ENCODE measurements around the gene SRR.
A peak's percentile ranks its signal among the peaks of the same experiment; 100 is the strongest.
"Not testable (repeated sequence)": the region's sequence is repeated elsewhere in the genome, so short reads cannot be mapped to it uniquely, and the experiment has no call there.

The SRR gene

DNA sequence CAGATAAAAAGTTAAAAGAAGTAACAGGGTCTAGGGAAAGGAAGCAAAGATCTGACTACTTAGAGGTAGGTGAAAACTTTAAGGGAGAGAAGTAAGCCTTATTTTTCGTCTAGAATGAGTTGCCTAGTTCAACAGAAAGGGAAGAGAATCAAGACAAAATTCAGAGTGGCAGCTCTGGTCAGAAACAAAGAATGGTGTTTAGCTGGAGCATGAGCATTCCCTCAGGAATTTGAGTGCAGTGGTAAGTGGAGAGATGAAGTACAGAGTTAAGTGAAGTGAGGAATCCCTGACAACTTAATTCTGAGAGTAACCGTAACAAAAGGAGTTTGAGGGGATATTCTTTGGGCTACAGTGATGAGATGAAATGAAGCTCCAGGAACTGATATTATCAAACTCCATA, 11.7 kb upstream of the SRR start:
- peak; percentile 33 for DNase-seq

DNA sequence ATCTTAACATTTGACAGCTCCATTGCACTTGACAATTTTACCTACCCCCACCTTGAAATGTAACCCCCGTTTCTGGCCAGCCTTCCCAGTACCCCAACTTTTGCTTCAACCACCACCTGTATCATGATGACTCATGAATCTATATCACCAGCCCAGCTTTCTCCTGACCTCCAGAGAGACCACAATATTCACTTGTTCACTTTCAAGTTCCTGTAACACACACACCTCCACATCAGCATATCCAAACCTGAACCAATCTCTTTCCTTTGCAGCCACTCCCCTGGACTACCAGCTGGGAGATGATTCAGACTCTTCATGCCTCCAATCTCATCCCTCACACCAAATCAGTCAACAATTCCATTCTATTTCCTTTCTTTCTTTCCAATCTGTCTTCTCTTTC, 8.2 kb upstream of the SRR start:
- DNase-seq, result no peak

DNA sequence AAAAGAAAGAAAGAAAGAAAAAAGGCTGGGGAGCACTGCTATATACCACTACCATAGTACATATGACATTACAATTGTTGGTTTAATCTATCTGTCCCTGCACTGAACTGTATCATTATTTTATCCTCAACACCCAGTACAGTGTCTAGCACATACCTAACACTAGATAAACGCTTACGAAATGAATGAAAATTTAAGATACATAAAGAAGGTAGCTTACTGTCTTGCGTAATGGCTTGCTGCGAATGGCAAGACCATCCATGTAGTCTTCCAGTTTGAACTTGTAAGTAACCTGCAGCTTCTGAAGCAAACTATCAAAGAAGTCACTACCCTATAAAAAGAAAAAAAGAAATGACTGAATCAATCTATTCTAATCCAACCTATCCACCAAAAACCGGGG, 6.7 kb upstream of the SRR start:
- DNase-seq, result no peak

DNA sequence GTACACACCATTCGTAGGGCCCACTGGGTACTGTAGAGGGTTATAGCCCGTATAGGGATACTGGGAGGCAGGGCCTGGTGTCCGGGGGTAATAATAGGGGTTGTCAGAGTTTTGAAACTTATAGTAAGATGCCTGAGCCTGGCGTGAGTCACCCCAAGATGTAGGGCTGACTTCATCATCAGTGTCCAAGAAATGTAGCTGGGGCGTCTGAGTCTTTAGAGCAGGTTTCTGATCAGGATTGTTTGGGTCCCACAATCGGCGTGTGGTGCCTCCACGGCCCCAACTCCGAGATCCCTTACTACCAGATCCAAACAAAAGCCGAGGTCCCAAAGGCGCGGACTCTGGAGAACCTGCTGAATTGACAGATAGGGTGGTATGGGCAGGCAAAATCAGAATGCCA, 4.6 kb upstream of the SRR start:
- no peak for DNase-seq

DNA sequence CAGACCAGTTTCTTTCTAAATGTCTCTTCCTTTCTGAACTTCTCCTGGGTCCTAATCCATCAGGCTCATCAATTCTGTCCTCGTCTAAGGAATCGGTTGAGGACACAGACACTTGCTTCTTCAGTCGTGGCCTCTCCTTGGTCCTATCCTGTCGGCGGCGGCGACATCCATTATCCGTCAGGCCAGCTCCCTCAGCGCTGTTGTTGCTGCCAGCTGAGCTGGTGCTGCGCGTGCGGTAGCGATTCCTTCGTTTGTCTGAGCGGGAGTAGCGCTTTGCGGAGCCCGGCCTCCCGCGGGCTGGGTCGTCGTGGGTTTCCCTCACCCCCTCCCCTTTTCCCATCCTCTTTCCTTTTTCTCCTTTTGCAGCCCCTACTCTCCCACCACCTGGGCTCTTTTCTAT, 4.0 kb upstream of the SRR start:
- DNase-seq, result no peak

DNA sequence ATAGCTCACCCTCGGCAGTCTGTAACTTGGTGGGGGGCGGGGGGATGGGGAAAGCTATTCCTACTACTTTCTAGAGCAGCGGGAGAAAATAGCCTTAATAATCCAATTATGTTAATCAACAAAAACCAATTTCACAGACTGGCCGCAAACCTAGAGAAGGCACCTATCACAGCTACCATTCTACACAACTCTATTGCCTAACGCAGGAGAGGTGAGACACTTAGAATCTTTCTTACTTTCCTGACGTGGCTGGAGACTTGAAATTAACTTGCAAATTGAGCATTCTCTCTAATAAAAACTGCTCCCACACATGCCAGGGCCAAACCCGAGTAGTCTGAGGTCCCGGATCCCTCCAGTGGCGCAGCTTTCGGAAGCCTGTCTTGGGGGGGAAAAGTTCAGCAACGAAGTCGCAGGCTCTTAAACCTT, 959 bp upstream of the SRR start:
- DNase-seq, result no peak

DNA sequence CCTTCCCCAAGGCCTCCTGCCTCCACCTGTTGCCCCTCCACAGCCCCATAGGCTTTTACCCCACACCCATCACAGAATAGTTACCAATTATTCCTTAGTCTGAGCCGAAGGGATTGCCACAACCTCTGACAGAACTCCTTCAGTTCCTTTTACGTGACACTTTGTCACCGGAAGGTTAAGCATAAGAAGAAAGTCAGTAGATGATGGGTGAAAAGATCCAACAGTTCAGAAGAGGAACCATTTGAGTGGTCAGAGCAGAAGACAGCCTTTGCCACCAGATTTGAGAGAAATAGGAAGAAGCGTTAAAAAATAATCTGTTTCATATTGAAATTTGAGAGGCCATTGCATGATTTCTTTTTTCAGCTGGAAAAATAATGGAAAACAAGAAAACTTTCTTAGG, 1.2 kb downstream of the SRR start:
- no peak for DNase-seq

DNA sequence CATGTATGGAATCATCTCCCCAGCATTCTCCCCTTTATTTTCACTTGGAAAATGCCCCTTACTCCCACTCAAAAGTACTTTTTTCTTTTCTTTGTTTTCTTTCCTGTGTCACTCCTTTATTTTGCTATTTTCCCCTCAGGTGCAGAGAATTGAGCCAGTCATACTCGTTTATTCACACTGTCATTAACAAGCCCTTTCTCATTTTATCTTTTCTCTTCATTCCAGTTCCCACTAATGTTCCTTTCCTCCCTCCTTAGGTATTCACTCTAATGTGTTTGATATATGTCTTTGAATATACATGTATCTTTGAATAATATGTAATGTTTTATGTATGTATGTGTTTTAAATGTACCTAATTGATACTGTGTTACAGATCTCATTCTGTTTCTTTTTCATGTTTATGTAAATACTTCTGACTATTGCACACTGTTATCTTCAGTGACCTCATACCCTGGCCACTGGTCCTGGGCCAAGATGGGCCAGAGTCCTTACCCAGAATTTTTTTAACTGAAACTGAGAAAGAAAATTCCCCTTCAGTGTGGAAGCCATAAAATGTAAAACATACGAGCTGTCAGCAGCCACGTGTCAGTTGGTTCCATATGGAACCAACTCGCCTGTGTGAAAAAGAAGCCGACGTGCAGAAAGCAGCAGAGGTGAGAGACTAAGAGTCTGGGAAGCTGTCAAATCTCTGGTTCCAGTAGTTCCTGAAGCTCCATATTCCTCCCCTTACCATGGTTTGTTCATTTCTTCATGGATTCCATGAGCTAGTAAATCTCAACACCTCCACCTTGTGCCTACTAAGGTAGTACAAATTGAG, 5.8 kb downstream of the SRR start:
- peak; percentile 5 for DNase-seq

DNA sequence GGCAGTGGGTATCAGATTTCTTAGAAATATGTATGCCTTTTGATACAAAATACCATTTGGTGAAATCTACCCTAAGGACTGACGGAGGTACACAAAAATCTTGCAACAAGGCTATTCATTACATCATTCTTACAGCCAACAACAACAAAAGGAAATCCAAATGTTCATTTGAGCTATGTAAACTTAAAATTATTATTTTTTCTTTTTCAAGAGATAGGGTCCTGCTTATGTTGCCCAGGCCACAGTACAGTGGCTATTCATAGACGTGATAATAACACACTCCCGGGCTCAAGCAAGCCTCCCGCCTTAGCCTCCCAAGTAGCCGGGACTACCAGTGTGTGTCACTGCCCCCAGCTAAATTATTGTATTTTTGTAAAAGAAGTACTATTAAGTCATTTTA, 9.0 kb downstream of the SRR start:
- DNase-seq, result no peak

DNA sequence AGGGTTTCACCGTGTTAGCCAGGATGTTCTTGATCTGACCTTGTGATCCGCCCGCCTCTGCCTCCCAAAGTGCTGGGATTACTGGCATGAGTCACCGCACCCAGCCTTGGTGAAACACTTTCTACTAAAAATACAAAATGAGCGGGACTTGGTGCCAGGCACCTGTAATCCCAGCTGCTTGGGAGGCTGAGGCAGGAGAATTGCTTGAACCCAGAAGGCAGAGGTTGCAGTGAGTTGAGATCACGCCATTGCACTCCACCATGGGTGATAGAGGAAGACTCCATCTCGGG, 13.1 kb downstream of the SRR start:
- DNase-seq, result not testable (repeated sequence)

DNA sequence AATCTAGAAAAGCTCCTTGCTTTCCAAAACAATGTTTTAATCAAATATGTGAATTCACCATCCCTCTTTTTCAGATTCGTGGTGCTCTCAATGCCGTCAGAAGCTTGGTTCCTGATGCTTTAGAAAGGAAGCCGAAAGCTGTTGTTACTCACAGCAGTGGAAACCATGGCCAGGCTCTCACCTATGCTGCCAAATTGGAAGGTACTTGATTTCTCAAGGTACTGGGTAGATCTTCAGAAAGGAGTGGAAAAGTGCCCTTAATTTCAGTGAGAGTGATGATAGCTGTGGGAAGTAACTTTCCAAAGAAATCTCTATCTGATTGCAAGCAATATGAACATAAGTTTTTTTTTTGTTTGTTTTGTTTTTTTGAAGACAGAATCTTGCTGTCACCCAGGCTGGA, 14.0 kb downstream of the SRR start:
- DNase-seq, result no peak

DNA sequence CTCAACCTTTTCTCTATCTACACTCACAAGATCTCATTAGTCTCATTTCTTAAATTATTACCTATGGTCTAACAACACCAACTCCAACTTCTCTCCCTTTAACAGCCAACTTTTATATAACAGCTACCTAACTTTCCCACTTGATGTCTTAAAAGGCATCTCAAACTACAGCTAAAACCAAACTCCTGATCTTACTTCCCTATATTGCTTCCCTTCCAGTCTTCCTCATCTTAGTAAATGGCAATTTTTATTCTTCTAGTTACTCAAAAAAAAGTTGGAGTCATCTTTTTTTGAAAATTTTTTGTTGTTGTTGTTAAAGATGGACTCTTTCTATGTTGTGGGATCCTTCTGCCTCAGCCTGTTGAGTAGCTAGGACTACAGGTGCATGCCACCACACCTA, 15.3 kb downstream of the SRR start:
- DNase-seq, result no peak

DNA sequence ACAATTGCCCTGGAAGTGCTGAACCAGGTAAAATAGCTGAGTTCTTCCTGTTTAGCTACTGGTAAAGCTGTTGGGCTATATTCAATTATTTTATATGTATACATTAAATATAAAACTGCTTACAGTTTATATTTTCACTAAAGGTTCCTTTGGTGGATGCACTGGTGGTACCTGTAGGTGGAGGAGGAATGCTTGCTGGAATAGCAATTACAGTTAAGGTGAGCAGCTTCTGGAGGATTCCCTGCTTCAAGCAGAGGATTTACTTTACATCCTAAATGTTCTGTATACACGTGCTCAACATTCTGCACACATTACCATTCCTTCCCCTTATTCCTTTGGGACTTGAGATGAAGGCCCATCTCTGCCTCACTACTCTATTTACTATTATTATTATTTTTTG, 17.6 kb downstream of the SRR start:
- DNase-seq, result no peak

DNA sequence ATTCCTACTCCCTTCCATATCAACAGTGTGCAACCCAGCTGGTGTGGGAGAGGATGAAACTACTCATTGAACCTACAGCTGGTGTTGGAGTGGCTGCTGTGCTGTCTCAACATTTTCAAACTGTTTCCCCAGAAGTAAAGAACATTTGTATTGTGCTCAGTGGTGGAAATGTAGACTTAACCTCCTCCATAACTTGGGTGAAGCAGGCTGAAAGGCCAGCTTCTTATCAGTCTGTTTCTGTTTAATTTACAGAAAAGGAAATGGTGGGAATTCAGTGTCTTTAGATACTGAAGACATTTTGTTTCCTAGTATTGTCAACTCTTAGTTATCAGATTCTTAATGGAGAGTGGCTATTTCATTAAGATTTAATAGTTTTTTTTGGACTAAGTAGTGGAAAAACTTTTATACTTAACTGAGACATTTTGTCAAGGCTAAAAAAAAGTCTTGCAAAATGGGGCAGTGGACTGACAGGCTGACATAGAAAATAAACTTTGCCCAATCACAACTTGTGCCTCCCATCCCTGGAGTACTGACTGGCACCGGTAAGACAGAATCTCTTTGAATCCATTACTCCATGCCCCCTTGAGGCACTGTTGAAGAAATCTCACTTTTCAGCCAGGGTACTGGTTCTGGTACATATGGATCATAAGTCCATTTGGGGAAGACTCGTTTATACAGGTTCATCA, 20.0 kb downstream of the SRR start:
- DNase-seq, result no peak

DNA sequence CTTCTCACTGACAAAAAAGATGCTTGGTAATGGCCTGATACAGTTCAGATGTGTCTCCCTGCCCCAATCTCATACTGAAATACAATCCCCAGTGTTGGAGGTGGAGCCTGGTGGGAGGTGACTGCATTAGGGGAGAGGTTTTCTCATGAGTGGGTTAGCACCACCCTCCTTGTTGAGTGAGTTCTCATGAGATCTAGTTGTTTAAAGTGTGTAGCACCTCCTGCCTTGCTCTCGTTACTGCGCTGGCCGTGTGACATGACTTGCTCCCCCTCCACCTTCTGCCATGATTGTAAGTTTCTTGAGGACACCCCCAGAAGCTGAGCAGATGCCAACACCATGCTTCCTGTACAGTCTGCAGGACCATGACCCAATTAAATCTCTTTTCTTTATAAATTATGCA, 27.6 kb downstream of the SRR start:
- DNase-seq, result no peak

DNA sequence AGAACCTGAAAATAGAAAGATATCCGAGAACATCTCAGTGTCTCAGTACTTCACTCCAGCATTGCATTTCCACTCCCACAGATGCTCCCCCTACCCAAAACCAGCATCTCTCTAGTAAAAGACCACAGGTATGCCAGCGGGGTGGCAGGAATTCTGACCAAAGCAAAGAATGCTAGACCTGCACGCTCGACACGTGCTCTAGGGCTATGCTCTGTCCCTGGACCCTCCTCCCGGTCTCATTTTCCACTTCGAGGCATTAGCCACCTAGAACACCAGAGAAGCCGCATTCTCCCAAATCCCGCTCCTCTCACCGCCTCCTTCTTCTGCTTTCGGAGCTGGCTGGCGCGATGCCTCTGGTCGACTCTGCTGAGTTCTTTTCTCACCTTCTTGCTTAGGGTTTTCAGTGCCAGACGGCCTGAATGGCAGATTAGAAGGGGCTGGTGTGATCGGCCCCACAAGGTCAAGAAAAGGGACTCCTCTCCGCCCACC, 32.0 kb downstream of the SRR start:
- peak; percentile 34 for DNase-seq

DNA sequence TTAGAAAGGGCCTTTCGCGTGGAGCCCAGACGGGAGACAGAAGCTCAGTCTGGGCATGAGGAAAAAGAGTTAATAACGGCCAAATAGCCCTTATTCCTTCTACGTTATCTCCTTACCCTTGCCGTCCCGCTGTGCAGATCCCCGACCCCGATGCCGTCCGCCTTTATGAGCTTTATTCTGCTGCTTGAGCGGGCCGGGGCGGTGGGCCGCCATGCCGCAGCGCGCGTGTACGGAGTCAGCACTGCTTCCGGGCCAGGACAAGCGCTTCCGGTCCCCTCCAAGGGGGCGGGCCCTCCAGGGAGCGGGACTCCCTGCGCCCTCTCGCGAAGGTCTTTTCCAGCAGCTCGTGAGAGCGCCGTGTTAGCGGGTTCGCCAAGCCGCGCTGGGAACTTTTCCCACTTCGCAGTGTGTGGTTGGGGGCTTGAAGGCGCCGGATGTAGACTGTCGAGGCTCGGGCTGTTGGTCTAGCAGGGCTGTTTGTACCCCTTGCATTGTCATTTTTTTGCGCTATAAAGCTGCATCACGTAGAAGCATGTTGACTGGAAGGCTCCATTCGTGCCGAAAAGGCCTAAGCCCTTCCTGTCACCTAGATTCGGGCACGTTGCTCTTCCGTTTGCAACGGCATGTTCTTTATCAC, 32.6 kb downstream of the SRR start, which contains the start of gene TSR1:
TSS of gene TSR1 (minus strand) at position 243 of the 637 bp plus-strand sequence. CDS start at position 213, 30 bp downstream.
- peak; percentile 92 for DNase-seq

DNA sequence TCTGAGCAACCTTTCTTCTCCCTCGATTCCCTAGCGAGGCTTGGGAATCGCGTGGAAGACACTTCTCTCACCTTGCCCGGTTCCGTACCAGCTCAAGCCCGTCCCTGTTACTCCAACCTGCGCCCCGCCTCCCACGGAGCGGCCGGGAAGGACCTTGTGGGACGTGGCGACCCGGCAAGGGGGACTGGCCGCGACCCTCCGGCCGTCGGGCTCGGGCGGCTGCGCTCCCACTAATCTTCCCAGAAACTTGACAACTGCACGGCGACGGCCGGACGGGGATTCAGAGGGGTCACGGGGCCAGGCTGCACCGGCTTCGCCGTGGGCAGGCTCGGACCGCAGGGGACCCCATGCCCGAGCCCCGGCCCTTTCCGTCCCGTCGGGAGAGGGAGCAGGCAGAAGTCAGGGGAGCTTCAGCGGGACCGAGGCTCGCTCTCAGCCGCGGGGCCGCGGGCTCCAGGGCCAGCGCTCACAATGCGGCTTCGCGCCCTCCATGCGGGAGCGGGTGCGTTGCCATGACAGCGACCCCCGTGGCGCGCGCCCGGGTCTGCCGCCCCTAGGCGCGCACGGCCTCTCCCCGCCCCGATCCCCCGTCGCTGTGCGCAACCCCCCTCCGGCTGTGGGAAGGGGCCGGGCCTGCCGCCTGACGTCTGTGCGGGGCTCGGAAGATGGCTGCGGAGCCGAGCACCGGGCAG, 33.2 kb downstream of the SRR start, which contains the start of gene SGSM2:
TSS of gene SGSM2 (plus strand) at position 650 of the 692 bp plus-strand sequence. CDS start 188 bp downstream, outside the sequence.
- peak; percentile 57 for DNase-seq

DNA sequence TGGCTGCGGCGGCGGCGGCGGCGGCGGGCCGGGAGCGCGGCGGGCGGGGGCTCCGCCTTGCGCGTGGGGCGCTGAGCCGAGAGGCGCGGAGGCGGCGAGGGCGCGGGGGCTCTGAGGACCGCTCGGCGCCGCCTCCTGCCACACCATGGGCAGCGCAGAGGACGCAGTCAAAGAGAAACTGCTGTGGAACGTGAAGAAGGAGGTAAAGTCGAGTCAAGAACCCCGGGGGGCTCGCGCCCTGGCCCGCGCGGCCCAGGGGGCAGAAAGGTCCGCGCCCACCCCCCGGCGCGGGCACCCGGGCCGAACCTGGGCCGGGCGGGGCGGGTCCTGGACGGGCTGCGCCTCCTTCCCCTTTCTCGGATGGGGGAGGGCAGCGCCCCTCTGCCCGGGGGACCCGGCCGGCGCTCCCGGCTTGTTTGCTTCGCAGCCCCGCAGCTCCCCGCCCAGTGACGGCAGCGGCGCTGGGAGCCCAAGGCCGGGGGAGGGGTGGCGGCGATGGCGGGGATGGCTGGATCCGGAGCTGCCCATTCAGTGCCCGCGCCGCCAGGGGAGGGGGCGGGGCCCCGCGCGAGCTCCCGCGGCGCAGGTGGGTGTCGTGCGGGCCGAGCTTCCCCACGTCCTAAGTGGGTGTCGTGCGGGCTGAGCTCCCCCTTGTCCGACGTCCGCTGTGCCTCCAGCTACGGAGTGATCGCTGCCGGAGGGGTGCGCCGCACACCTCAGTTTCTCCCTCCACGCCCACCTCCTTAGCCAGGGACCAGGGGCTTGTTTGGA, 34.0 kb downstream of the SRR start:
- DNase-seq, result peak; percentile 56

DNA sequence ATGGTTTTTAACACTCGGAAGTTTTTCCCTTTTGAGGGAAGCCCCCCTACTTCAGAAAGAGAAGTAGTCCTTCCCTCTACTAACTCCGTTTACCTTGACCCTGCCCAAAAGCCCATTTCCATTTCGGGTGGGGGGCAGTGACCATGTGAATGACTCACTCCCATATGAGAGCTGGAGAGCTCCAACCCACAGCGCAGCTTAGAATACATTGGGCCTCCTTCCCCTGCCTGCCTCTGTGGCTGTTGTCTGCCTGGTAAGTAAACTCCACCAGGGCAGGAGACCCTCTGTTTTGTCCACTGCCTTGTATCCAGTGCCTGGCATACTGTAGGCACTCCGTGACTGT, 34.5 kb downstream of the SRR start:
- DNase-seq, result peak; percentile 20

DNA sequence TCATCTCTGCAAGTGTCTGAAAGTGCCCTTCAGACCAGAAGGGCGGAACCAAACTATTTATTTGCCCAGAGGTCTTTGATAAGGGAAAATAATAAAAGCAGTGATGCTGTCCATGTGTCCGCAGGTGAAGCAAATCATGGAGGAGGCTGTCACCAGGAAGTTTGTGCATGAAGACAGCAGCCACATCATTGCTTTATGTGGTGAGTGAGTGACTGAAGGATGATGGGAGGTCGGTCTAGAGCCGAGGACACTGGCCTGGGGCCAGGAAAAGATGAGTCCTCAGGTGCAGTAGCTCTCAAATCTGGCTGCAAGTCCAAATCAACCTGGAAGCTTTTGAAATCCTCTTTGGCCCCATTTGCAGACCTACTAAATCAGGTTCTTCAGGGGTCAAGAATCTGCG, 39.7 kb downstream of the SRR start:
- no peak for DNase-seq

DNA sequence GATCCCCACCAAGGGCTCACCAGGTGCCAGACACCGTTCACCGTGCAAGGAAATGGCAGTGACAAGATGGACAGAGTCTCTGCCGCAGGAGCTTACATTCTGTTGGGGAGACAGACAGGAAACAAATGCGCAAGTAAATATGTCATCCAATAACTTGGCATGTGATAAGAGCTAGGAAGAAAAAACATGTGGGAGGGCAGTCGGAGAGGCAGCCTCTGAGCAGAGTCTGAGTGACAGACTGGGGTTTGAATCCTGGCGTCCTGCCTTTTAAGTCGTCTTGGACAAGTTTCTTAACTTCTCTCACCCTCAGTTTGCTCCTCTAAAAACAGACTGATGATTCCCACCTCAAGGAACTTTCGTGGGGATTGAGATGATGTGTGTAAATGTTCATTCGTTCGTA, 40.8 kb downstream of the SRR start:
- no peak for DNase-seq

All from fibroblast of skin of back (primary cell).